Activated CD4-positive, alpha-beta T cell treated with anti-CD3 and anti-CD28 coated beads, Interleukin-2, amount 50 U/mL, for 24 hours (primary cell): Measurements from ENCODE around the gene DNAJC2.
"Not testable (repeated sequence)": the region's sequence is repeated elsewhere in the genome, so short reads cannot be mapped to it uniquely, and the experiment has no call there.

ENCODE experiments used
- DNase-seq, 2 donors: peaks; one replicate each; pipeline ENCODE4 v3.0.0-alpha.2; 2020; ENCODE audit warnings: low read depth in 1 of 2, low spot score in 1 of 2

Gene DNAJC2

DNA sequence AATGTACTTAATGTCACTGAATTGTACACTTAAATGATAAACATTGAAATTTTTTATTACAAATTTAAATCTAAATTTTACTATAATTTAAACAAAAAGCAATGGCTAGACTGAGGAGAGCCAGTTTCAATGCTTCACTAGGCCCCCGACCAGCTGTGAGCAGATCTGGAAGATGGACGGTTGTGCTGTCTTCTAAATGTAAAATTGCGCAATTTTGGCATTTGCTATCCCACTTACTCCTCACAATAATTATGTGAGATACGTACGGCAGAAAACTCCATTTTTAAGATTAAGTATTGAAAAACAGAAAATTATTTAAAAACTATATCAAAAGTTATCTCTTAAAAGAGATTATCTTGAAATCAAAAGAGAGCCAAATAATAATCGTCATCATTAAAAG lies 71.2 kb downstream of the DNAJC2 start:
- not testable (repeated sequence) for DNase-seq

DNA sequence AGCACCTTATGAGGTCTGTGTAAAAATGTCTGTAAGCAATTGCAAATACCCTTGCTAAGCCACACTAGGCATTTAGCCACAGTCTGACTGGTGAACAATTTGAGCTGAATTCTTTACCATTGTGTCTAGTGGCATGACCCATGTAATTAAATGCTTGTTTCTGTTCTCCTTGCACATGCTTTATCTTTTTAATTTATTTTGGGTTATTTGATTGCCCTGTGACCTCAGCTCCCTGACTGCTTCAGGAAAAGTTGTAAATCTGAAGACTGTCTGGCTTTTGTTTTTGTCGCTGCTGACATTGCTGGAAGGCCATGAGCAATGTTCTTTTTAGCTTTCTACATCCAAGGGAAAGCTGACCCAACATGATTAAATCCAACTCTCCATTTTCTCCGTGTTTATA lies 78.3 kb downstream of the DNAJC2 start:
- DNase-seq = not testable (repeated sequence)

DNA sequence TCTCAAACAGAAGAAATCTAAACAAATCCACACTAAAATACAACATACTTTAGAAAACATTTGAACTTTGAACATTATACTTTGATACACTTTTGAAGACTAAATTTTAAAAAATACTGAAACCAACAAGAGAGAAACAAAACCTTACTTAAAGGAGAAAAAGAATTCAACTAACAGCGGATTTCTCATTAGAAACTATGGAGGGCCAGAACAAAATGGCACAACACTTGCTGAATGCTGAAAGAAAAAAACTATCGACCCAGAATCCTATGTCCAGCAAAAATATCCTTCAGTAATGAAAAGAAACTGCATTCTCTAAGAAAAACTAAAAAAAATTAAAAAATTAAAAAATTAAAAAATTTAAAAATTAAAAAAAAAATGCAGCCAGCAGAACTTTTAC lies 80.5 kb downstream of the DNAJC2 start:
- DNase-seq = not testable (repeated sequence)
